ENCODE data around the gene PROX1.

PROX1 gene

GRCh38 chr1:214028095-214028494 is 40.3 kb downstream of the PROX1 start:
- no peak for DNase-seq

- no peak for DNase-seq
Measured at GRCh38 chr1:214028649-214029406, 41.1 kb downstream of the PROX1 start.

GRCh38 chr1:214029796-214030195 is 42.0 kb downstream of the PROX1 start:
- DNase-seq: no peak

- DNase-seq: no peak
Measured at GRCh38 chr1:214031267-214031650, 43.5 kb downstream of the PROX1 start.

GRCh38 chr1:214037468-214037867 is 49.7 kb downstream of the PROX1 start:
- no peak for DNase-seq

GRCh38 chr1:214039394-214040018 is 51.7 kb downstream of the PROX1 start:
- DNase-seq: no peak

GRCh38 chr1:214043167-214043566 is 55.4 kb downstream of the PROX1 start:
- DNase-seq: no peak

- DNase-seq: no peak
Measured at GRCh38 chr1:214044438-214045214, 56.9 kb downstream of the PROX1 start.

GRCh38 chr1:214050513-214051401 is 63.0 kb downstream of the PROX1 start:
- DNase-seq: no peak

- no peak for DNase-seq
Measured at GRCh38 chr1:214051786-214052185, 64.0 kb downstream of the PROX1 start.

- no peak for DNase-seq
Measured at GRCh38 chr1:214058076-214058475, 70.3 kb downstream of the PROX1 start.

GRCh38 chr1:214066190-214066589 is 78.4 kb downstream of the PROX1 start:
- DNase-seq: no peak

- DNase-seq: no peak
Measured at GRCh38 chr1:214066936-214067335, 79.2 kb downstream of the PROX1 start.

- DNase-seq: no peak
Measured at GRCh38 chr1:214067397-214067796, 79.6 kb downstream of the PROX1 start.

- no peak for DNase-seq
Measured at GRCh38 chr1:214067853-214068703, 80.3 kb downstream of the PROX1 start.

GRCh38 chr1:214068979-214069378 is 81.2 kb downstream of the PROX1 start:
- DNase-seq: no peak

GRCh38 chr1:214071469-214071868 is 83.7 kb downstream of the PROX1 start:
- no peak for DNase-seq

GRCh38 chr1:214072426-214073157 is 84.8 kb downstream of the PROX1 start:
- no peak for DNase-seq

GRCh38 chr1:214074477-214074876 is 86.7 kb downstream of the PROX1 start:
- no peak for DNase-seq

GRCh38 chr1:214075305-214075998 is 87.7 kb downstream of the PROX1 start:
- no peak for DNase-seq

All from KG1 (cell line).